ENCODE results near the gene KDM2B. TPM values are rescaled to one million over a fixed set of nuclear protein-coding genes. Genes with fewer than 3 reads are reported as not detected.

KDM2B gene
- total RNA-seq, 1 experiment from 2014 or later, result 45.1 TPM

- no TSS peak for BruUV-seq (replicated peaks)
- ChIA-PET POLR2A (ENCODE audit: unreplicated experiment) (no interaction called here), CTCF (interaction anchor here (0.6 to 0.8 kb wide), 2 partner anchors 190 to 446 kb away, joined by 5 read pairs; no protein-coding TSS in a partner anchor)
- no peak overlapping the region for H3K4me2 ChIP-seq
- no peak overlapping the region for H2AFZ ChIP-seq
- H3K27me3 ChIP-seq (ENCODE audit: insufficient read depth, low read depth), result no peaks in the 10 kb centered on the region
- no peak overlapping the region for H3K27ac ChIP-seq
- H3K4me3 ChIP-seq, result no peak overlapping the region
- H4K20me1 ChIP-seq (ENCODE audit: insufficient read depth), result no peaks in the 10 kb centered on the region
- H3K36me3 ChIP-seq (ENCODE audit: low read depth), result no peaks in the 10 kb centered on the region
- no peaks in the 10 kb centered on the region for H3K9me3 ChIP-seq (ENCODE audit: insufficient read depth, low read depth)
- no peaks in the 10 kb centered on the region for H3K9me2 ChIP-seq (ENCODE audit: insufficient read depth)
- 0 out of 2 replicates have a peak, but pooled peaks have one; percentile 29 for TF ChIP-seq CTCF (conservative IDR thresholded peaks at IDR 0.05)
- no peak for TF ChIP-seq EZH2 (IDR thresholded peaks at IDR 0.05; ENCODE audit: low read depth)
- no peak for DNase-seq
- no peaks in the 10 kb centered on the region for H3F3A ChIP-seq (ENCODE audit: insufficient read depth, low read depth)
- H3K4me1 ChIP-seq (replicated peaks; ENCODE audit: insufficient read depth), result no peaks in the 10 kb centered on the region
- H3K79me2 ChIP-seq (ENCODE audit: low read depth), result no peaks in the 10 kb centered on the region
- intact Hi-C loops (cut with micrococcal nuclease; ENCODE audit: unreplicated experiment), result loop anchor here (10.0 kb wide), 1 partner anchor 857 kb away; the partner anchor contains the start of gene POP5
These were observed 139.3 kb downstream of the KDM2B start for GRCh38 chr12:121441555-121441954.

GRCh38 chr12:121440768-121441167 lies 140.1 kb downstream of the KDM2B start:
- intact Hi-C loops (cut with micrococcal nuclease; ENCODE audit: unreplicated experiment), result loop anchor here (10.0 kb wide), 1 partner anchor 856 kb away; the partner anchor contains the start of gene POP5
- H3F3A ChIP-seq (ENCODE audit: insufficient read depth, low read depth), result no peaks in the 10 kb centered on the region
- H3K4me2 ChIP-seq, result no peak overlapping the region
- no peaks in the 10 kb centered on the region for H4K20me1 ChIP-seq (ENCODE audit: insufficient read depth)
- no peaks in the 10 kb centered on the region for H3K79me2 ChIP-seq (ENCODE audit: low read depth)
- no peak overlapping the region for H3K4me3 ChIP-seq
- H3K27me3 ChIP-seq (ENCODE audit: insufficient read depth, low read depth), result no peaks in the 10 kb centered on the region
- peaks cover under 1% of the 10 kb centered on the region; the same call in 1 of the 2 replicates for H3K36me3 ChIP-seq (ENCODE audit: low read depth)
- H3K4me1 ChIP-seq (replicated peaks; ENCODE audit: insufficient read depth), result no peaks in the 10 kb centered on the region
- H3K27ac ChIP-seq, result no peak overlapping the region
- H2AFZ ChIP-seq, result no peak overlapping the region
- ChIA-PET POLR2A (ENCODE audit: unreplicated experiment) (no interaction called here), CTCF (interaction anchor here (0.6 kb wide), 1 partner anchor 67 kb away, joined by 3 read pairs; no protein-coding TSS in a partner anchor)
- H3K9me2 ChIP-seq (ENCODE audit: insufficient read depth), result no peaks in the 10 kb centered on the region
- BruUV-seq (replicated peaks), result no TSS peak
- DNase-seq, result no peak
- TF ChIP-seq CTCF (conservative IDR thresholded peaks at IDR 0.05) (no peak), EZH2 (IDR thresholded peaks at IDR 0.05; ENCODE audit: low read depth) (no peak)
- no peaks in the 10 kb centered on the region for H3K9me3 ChIP-seq (ENCODE audit: insufficient read depth, low read depth)

- H3K4me1 ChIP-seq (replicated peaks; ENCODE audit: insufficient read depth), result no peaks in the 10 kb centered on the region
- no peaks in the 10 kb centered on the region for H3K9me2 ChIP-seq (ENCODE audit: insufficient read depth)
- DNase-seq, result no peak
- H4K20me1 ChIP-seq (ENCODE audit: insufficient read depth), result no peaks in the 10 kb centered on the region
- H3K27me3 ChIP-seq (ENCODE audit: insufficient read depth, low read depth), result no peaks in the 10 kb centered on the region
- H3F3A ChIP-seq (ENCODE audit: insufficient read depth, low read depth), result no peaks in the 10 kb centered on the region
- no peak overlapping the region for H2AFZ ChIP-seq
- CTCF ChIA-PET, result no interaction called here
- no peak for TF ChIP-seq EZH2 (IDR thresholded peaks at IDR 0.05; ENCODE audit: low read depth)
- no TSS peak for BruUV-seq (replicated peaks)
- POLR2A ChIA-PET (ENCODE audit: unreplicated experiment), result no interaction called here
- H3K36me3 ChIP-seq (ENCODE audit: low read depth), result peaks cover 3% of the 10 kb centered on the region; the same call in 1 of the 2 replicates
- H3K4me2 ChIP-seq, result no peak overlapping the region
- no peaks in the 10 kb centered on the region for H3K9me3 ChIP-seq (ENCODE audit: insufficient read depth, low read depth)
- H3K27ac ChIP-seq, result no peak overlapping the region
- intact Hi-C loops (cut with micrococcal nuclease; ENCODE audit: unreplicated experiment), result loop anchor here (10.0 kb wide), 1 partner anchor 855 kb away; the partner anchor contains the start of gene POP5
- H3K4me3 ChIP-seq, result no peak overlapping the region
- H3K79me2 ChIP-seq (ENCODE audit: low read depth), result no peaks in the 10 kb centered on the region
These were observed 141.1 kb downstream of the KDM2B start for GRCh38 chr12:121439715-121440114.

GRCh38 chr12:121438905-121439304 lies 141.9 kb downstream of the KDM2B start:
- no peak overlapping the region for H3K4me3 ChIP-seq
- no peak for TF ChIP-seq CTCF (conservative IDR thresholded peaks at IDR 0.05)
- H3K4me2 ChIP-seq, result no peak overlapping the region
- no peaks in the 10 kb centered on the region for H3K9me2 ChIP-seq (ENCODE audit: insufficient read depth)
- no TSS peak for BruUV-seq (replicated peaks)
- ChIA-PET POLR2A (ENCODE audit: unreplicated experiment) (no interaction called here), CTCF (no interaction called here)
- no peaks in the 10 kb centered on the region for H3K79me2 ChIP-seq (ENCODE audit: low read depth)
- no peaks in the 10 kb centered on the region for H4K20me1 ChIP-seq (ENCODE audit: insufficient read depth)
- no peak overlapping the region for H2AFZ ChIP-seq
- no peaks in the 10 kb centered on the region for H3K27me3 ChIP-seq (ENCODE audit: insufficient read depth, low read depth)
- intact Hi-C loops (cut with micrococcal nuclease; ENCODE audit: unreplicated experiment), result no loop called here
- no peaks in the 10 kb centered on the region for H3K9me3 ChIP-seq (ENCODE audit: insufficient read depth, low read depth)
- H3F3A ChIP-seq (ENCODE audit: insufficient read depth, low read depth), result no peaks in the 10 kb centered on the region
- DNase-seq, result no peak
- H3K27ac ChIP-seq, result no peak overlapping the region
- no peaks in the 10 kb centered on the region for H3K4me1 ChIP-seq (replicated peaks; ENCODE audit: insufficient read depth)
- peaks cover 3% of the 10 kb centered on the region; the same call in 1 of the 2 replicates for H3K36me3 ChIP-seq (ENCODE audit: low read depth)
